SU-DHL-6 (cell line): Measurements from ENCODE around the gene PLOD2.

Source experiments
- CTCF ChIP-seq: fragments of 200-600 bp; sonication (generic); IDR thresholded peaks from one replicate; pipeline ENCODE4 v1.5.1; 2017; ENCODE audit warnings: antibody characterized with exemption, mild to moderate bottlenecking, low read length, moderate library complexity; ENCODE audit not compliant: insufficient read depth, poor library complexity, severe bottlenecking
- EZH2phosphoT487 ChIP-seq: fragments of 200-600 bp; sonication (generic), shearing (Covaris generic); conservative IDR thresholded peaks from 2 replicates; pipeline ENCODE4 v1.6.1; 2018; ENCODE audit warnings: mild to moderate bottlenecking, antibody characterized with exemption, low read length, moderate library complexity, mixed read lengths

- TF ChIP-seq CTCF (no peak), EZH2phosphoT487 (no peak)
Measured at GRCh38 chr3:146159616-146160320, 1.2 kb downstream of the PLOD2 start.
